ENCODE results near the gene OR2S2. TPM values are rescaled to one million over a fixed set of nuclear protein-coding genes. Genes with fewer than 3 reads are reported as not detected.

The OR2S2 gene
- total RNA-seq, 1 experiment from 2014 or later: not detected

GRCh38 chr9:35990155-35990554 is 32.2 kb upstream of the OR2S2 start:
- ChIA-PET POLR2A (no interaction called here), CTCF (no interaction called here)
- Histone ChIP-seq H3K9me3 (ENCODE audit: control insufficient read depth, insufficient read depth, low read depth, low read length) (no peaks in the 10 kb centered on the region), H3K4me3 (ENCODE audit: low read depth in 2 of 2, low read length in 2 of 2) (no peak overlapping the region), H3K36me3 (ENCODE audit: control insufficient read depth, insufficient read depth, low read length) (no peaks in the 10 kb centered on the region), H3K4me1 (ENCODE audit: control insufficient read depth, insufficient read depth, low read length) (no peaks in the 10 kb centered on the region), H3K27me3 (ENCODE audit: control insufficient read depth, insufficient read depth, low read length) (peaks cover 56% of the 10 kb centered on the region), H3K27ac (ENCODE audit: low read length) (no peak overlapping the region)
- no TSS peak for BruUV-seq (replicated peaks)
- intact Hi-C loops (cut with micrococcal nuclease; ENCODE audit: unreplicated experiment): no loop called here
- in situ Hi-C loops (cut with HindIII; ENCODE audit: low pct_unique_long_range_greater_than_20kb, low sequenced_read_pairs): no loop called here
- TF ChIP-seq SIN3A (IDR thresholded peaks at IDR 0.05; ENCODE audit: borderline replicate concordance, insufficient read depth, low read depth, low read length): no peak
- TF ChIP-seq REST (IDR thresholded peaks at IDR 0.05; ENCODE audit: insufficient read depth in 1 of 2, low read depth in 2 of 2, low read length in 1 of 2): no peak
- no peak for TF ChIP-seq CTCF (IDR thresholded peaks at IDR 0.05)
- TF ChIP-seq POLR2AphosphoS5 (IDR thresholded peaks at IDR 0.05; ENCODE audit: low read depth, low read length): no peak
- no peak for TF ChIP-seq TCF7L2 (IDR thresholded peaks at IDR 0.05; ENCODE audit: low read depth, low read length)
- no peak for DNase-seq (ENCODE audit: low read depth, low spot score)
- ATAC-seq: no peak

GRCh38 chr9:35984021-35984420 is 26.1 kb upstream of the OR2S2 start:
- no TSS peak for BruUV-seq (replicated peaks)
- H3K4me3 ChIP-seq (ENCODE audit: low read depth in 2 of 2, low read length in 2 of 2): no peak overlapping the region
- no peaks in the 10 kb centered on the region for H3K36me3 ChIP-seq (ENCODE audit: control insufficient read depth, insufficient read depth, low read length)
- DNase-seq (ENCODE audit: low read depth, low spot score) (no peak), ATAC-seq (no peak)
- in situ Hi-C loops (cut with HindIII; ENCODE audit: low pct_unique_long_range_greater_than_20kb, low sequenced_read_pairs): loop anchor here (10.0 kb wide), 1 partner anchor 71 kb away; no protein-coding TSS in a partner anchor
- H3K27ac ChIP-seq (ENCODE audit: low read length): no peak overlapping the region
- no peaks in the 10 kb centered on the region for H3K9me3 ChIP-seq (ENCODE audit: control insufficient read depth, insufficient read depth, low read depth, low read length)
- CTCF ChIA-PET: interaction anchor here (0.8 to 1.5 kb wide), 2 partner anchors 24 to 39 kb away, joined by 4 read pairs; no protein-coding TSS in a partner anchor
- no peaks in the 10 kb centered on the region for H3K4me1 ChIP-seq (ENCODE audit: control insufficient read depth, insufficient read depth, low read length)
- TF ChIP-seq TCF7L2 (IDR thresholded peaks at IDR 0.05; ENCODE audit: low read depth, low read length) (no peak), REST (IDR thresholded peaks at IDR 0.05; ENCODE audit: insufficient read depth in 1 of 2, low read depth in 2 of 2, low read length in 1 of 2) (no peak), CTCF (IDR thresholded peaks at IDR 0.05) (no peak), SIN3A (IDR thresholded peaks at IDR 0.05; ENCODE audit: borderline replicate concordance, insufficient read depth, low read depth, low read length) (no peak), POLR2AphosphoS5 (IDR thresholded peaks at IDR 0.05; ENCODE audit: low read depth, low read length) (no peak)
- POLR2A ChIA-PET: no interaction called here
- intact Hi-C loops (cut with micrococcal nuclease; ENCODE audit: unreplicated experiment): no loop called here
- peaks cover 75% of the 10 kb centered on the region for H3K27me3 ChIP-seq (ENCODE audit: control insufficient read depth, insufficient read depth, low read length)
